ENCODE data around the gene CTXN1.
"Not testable (repeated sequence)": the region's sequence is repeated elsewhere in the genome, so short reads cannot be mapped to it uniquely, and the experiment has no call there.

The CTXN1 gene

GRCh38 chr19:7897292-7897691 lies 28.6 kb downstream of the CTXN1 start:
- no peak for DNase-seq

DNA sequence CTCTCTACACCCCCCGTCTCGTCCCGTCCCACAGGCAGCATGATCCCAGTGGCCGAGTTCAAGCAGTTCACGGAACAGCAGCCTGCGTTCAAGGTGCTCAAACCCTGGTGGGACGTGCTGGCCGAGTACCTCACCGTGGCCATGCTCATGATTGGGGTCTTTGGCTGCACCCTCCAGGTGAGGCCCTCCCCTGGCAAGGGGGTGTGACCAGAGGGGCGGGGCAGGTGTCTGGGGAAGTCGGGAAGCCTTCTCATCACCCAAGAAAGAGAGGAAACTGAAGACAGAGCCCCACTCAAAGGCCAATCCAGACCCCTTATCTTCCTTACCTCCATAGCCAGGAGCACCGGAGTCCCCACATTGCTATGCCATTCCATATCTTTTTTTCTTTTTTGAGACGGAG lies 30.4 kb downstream of the CTXN1 start:
- no peak for DNase-seq

DNA sequence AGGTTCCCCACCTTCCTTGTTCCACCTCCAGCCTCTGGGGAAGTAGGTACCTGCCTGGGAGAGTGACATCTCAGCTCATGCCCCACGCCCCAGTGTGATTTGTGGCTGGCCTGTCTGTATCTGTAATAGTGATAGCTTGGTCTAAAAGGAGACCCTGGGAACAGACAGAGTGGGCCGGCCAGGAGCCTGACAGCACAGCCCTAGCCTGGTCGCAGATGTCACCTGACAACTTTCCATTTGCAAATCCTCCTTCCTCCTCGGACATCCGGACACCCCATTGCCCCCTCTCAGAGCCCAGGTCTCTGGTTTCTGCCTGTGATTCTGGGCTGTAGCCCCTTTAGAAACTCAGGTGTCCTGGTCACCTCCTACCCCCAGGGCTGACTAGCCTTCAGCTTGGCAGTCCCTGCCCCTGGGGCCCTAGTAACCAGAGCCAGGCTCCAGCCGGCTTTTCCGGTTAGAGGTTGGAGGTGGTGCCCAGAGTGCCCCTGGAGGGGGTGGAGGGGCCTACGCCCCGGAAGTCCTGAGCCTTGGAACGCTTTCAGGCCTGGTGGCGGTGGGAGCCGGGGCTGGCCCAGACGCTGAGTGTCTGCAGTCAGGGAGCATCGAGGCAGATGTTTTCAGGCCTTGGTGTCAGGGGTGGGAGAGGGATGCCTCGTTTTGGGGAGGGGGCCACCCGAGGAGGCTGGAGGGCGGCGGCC lies 31.2 kb downstream of the CTXN1 start:
- no peak for DNase-seq

GRCh38 chr19:7893362-7894101 lies 32.4 kb downstream of the CTXN1 start:
- DNase-seq = not testable (repeated sequence)

DNA sequence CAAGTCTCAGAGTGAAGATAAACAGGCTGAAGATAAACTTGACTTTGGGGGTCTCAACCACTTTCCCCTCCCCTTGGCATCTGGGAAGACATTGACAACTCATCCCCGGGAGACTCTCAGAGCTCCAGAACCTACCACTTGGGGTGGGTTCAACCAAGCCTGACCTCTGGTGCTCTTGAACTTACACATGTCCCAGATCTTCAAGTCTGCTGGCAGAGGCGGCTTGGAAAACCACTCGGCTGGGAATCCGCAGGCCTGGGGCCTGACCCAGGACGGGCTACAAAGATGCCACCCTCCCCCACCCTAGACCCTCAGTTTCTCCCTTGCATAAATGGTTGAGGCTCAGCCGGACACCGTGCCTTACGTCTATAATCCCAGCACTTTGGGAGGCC lies 37.1 kb downstream of the CTXN1 start:
- DNase-seq = no peak

- no peak for DNase-seq
These were observed 37.6 kb downstream of the CTXN1 start, which contains the start of gene LRRC8E for GRCh38 chr19:7888145-7888825. TSS of gene LRRC8E (plus strand) at chr19:7888510. CDS start at chr19:7895604, 7,094 bp downstream.

DNA sequence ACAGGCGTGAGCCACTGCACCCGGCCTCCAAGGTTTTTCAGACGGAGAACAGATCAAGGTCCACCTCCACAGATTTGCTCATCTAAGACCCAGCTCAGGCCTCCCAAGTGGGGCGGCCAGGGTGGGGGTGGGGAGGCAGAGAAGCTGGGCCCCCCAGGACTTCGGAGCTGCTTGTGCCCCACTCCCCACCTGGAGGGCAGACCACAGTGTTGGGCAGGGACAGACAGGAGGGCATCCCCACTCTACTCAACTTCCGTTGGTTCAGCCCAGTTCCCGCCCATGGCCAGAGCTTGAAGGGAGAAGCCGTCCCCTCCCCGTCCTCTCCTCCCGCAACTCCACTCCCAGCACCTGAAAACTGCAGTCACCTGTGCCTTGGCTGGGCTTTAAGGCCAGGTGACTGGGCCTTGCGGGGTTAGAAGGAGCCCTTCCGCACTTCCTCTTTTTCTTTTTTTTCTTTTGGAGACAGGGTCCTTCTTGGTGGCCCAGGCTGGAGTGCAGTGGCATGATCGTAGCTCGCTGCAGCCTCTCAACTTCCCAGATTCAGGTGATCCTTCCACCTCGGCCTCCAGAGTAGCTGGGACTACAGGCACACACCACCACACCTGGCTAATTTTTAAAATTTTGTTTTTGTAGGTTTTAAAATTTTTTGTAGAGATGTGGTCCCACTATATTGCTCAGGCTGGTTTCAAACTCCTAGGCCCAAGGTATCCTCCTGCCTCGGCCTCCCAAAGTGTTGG lies 38.4 kb downstream of the CTXN1 start:
- no peak for DNase-seq

DNA sequence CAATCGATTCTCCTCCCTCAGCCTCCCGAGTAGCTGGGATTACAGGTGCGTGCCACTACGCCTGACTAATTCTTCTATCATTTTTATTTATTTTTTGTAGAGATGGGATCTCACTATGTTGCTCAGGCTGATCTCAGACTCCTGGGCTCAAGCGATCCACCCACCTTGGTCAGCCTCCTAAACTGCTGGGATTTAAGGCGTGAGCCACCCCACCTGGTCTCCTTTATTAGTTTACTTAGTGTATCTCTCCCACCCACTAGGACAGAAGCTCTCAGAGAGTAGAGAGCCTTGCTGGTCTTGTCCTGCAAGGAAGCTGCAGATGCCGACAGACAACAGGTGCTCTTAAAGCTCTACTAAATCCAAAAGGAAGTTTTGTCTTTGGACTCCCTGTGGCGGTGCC lies 40.1 kb downstream of the CTXN1 start:
- no peak for DNase-seq

GRCh38 chr19:7883796-7884570 lies 42.0 kb downstream of the CTXN1 start:
- no peak for DNase-seq

- no peak for DNase-seq
These were observed 42.8 kb downstream of the CTXN1 start for GRCh38 chr19:7883105-7883504.

- DNase-seq = no peak
These were observed 44.0 kb downstream of the CTXN1 start for GRCh38 chr19:7881910-7882309.

GRCh38 chr19:7879836-7880235 lies 46.1 kb downstream of the CTXN1 start:
- no peak for DNase-seq

GRCh38 chr19:7879111-7879807 lies 46.7 kb downstream of the CTXN1 start:
- no peak for DNase-seq

DNA sequence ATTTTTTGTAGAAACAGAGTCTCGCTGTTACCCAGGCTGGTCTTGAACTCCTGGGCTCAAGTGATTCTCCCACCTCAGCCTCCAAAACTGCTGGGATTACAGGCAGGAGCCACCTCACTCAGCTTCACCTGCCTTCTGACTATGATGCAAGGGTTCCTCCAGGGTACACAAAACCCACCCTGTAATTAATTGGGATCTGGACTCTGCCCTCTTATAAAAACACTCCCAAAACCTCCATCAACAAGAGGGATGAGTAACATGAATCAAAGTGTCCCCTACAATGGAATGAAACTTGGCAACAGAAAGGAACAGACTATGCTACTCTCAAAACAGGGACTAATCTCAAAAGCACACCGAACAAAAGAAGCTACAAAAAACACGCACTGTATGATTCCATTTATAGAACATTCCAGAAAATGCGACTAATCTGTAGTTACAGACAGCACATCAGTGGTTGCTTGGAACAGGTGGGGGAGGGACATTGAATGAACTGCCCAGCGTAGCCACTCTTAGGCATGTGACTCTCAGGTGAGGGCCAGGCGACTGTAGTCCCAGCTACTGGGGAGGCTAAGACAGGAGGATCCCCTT lies 48.6 kb downstream of the CTXN1 start:
- no peak for DNase-seq

DNA sequence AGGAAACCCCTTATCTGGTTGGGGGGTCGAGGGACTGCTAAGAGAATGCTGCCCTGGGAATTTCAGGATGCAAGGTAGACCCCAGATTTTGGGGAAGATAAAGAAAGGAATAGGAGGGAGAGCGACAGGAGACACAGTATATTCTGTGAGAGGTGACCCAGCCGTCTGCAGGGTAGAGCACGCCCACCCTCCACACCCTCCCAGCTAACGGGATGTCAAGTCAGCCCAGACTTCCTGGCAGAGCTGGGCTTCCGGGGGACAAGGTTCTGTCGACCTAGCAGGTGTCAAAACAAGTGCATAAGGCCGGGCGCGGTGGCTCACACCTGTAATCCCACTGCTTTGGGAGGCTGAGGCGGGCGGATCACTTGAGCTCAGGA lies 51.0 kb downstream of the CTXN1 start:
- DNase-seq = no peak

Measured in CD4-positive, alpha-beta T cell treated with Interferon alpha-2 for 1 hour (primary cell).